Neural crest cell (in vitro differentiated cells): ENCODE data around the gene ERC1. TPM values are rescaled to one million over a fixed set of nuclear protein-coding genes. Genes with fewer than 3 reads are reported as not detected.

ENCODE experiments used
- DNase-seq: peaks from one replicate; pipeline ENCODE4 v3.0.0; 2021; ENCODE audit warnings: low read depth, mixed read lengths, low spot score
- H3K27ac Mint-ChIP-seq: one replicate; pipeline ENCODE4 v1.8.0; 2021; ENCODE audit warnings: mild to moderate bottlenecking, mixed read lengths; ENCODE audit not compliant: unreplicated experiment
- H3K27me3 Mint-ChIP-seq: 2 replicates; pipeline ENCODE4 v1.8.0; 2021; ENCODE audit warnings: low read depth, mild to moderate bottlenecking, mixed read lengths
- H3K36me3 Mint-ChIP-seq: 2 replicates; pipeline ENCODE4 v1.8.0; 2021; ENCODE audit warnings: low read depth, mild to moderate bottlenecking, mixed read lengths
- H3K4me1 Mint-ChIP-seq: 2 replicates; pipeline ENCODE4 v1.8.0; 2021; ENCODE audit warnings: mixed read lengths
- H3K4me3 Mint-ChIP-seq: one replicate; pipeline ENCODE4 v1.8.0; 2021; ENCODE audit warnings: mild to moderate bottlenecking, mixed read lengths
- H3K9me3 Mint-ChIP-seq: 2 replicates; pipeline ENCODE4 v1.8.0; 2021; ENCODE audit warnings: mixed read lengths
- CTCF ChIP-seq: fragments of 200-600 bp; sonication (generic); conservative IDR thresholded peaks from 2 replicates; pipeline ENCODE4 v1.5.0; 2021; ENCODE audit warnings: antibody characterized with exemption, mild to moderate bottlenecking
- total RNA-seq: library from RNA; stranded (reverse); gene quantifications from 2 replicates; pipeline ENCODE4 v1.2.1, GENCODE V29; 2021

The ERC1 gene
- total RNA-seq, 1 donor from 2014 or later: 38.9 TPM

- no peak for DNase-seq
- Mint-ChIP-seq H3K4me1 (peaks cover 15% of the 10 kb centered on the region), H3K4me3 (no peak overlapping the region), H3K27ac (no peak overlapping the region), H3K27me3 (no peaks in the 10 kb centered on the region), H3K9me3 (no peaks in the 10 kb centered on the region), H3K36me3 (no peaks in the 10 kb centered on the region)
- no peak for TF ChIP-seq CTCF
Measured at GRCh38 chr12:1277905-1278304, 286.9 kb downstream of the ERC1 start.

GRCh38 chr12:1279050-1279449 lies 288.0 kb downstream of the ERC1 start:
- H3K9me3 Mint-ChIP-seq: no peaks in the 10 kb centered on the region

GRCh38 chr12:1280059-1280458 lies 289.0 kb downstream of the ERC1 start:
- no peak for DNase-seq
- H3K36me3 Mint-ChIP-seq: peaks cover 3% of the 10 kb centered on the region
- no peak overlapping the region for H3K4me3 Mint-ChIP-seq
- no peaks in the 10 kb centered on the region for H3K27me3 Mint-ChIP-seq
- H3K27ac Mint-ChIP-seq: no peak overlapping the region
- H3K9me3 Mint-ChIP-seq: no peaks in the 10 kb centered on the region
- H3K4me1 Mint-ChIP-seq: peaks cover 21% of the 10 kb centered on the region
- no peak for TF ChIP-seq CTCF

More at GRCh38 chr12:1279050-1279449, 288.0 kb downstream of the ERC1 start:
- Mint-ChIP-seq H3K27me3 (no peaks in the 10 kb centered on the region), H3K36me3 (peaks cover 3% of the 10 kb centered on the region), H3K27ac (no peak overlapping the region), H3K4me1 (peaks cover 19% of the 10 kb centered on the region), H3K4me3 (no peak overlapping the region)
- no peak for DNase-seq
- TF ChIP-seq CTCF: peak; percentile 56

- H3K9me3 Mint-ChIP-seq: no peaks in the 10 kb centered on the region
- no peak overlapping the region for H3K27ac Mint-ChIP-seq
- peaks cover 21% of the 10 kb centered on the region for H3K4me1 Mint-ChIP-seq
- no peak for DNase-seq
- no peak overlapping the region for H3K4me3 Mint-ChIP-seq
- H3K36me3 Mint-ChIP-seq: peaks cover 3% of the 10 kb centered on the region
- no peaks in the 10 kb centered on the region for H3K27me3 Mint-ChIP-seq
- no peak for TF ChIP-seq CTCF
Measured at GRCh38 chr12:1281683-1282366, 290.8 kb downstream of the ERC1 start.

DNA sequence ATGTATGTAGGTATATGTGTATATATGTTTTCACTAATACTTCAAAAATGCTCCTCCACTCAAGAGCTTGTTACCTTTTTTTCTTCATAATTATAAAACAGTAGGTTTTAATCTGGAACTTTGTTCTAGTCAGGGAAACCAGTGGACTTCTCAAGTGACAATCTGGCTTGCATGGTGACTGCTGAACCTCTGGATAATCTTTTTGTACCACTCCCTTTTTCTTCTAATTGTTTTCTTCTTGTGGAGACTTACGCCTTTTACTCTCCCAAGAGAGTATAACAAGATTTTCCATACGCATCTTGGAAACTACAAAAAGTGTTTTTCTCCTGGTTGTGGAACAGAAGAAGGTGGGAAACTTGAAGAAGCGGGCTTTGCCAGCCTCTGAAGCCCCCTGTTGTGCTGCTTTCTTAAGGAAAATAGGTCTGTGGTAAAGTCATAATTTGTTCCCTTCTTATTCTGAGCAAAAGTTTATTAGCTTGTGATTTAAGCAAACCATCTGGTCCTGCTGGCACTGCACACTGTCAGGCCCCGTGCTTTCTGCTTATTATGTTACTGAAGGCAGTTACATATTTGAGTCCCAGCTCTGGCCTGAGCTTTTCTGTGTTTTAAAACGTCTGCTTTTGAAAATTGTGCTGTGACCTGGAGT lies 291.8 kb downstream of the ERC1 start:
- H3K4me3 Mint-ChIP-seq: no peak overlapping the region
- no peak overlapping the region for H3K27ac Mint-ChIP-seq
- no peaks in the 10 kb centered on the region for H3K27me3 Mint-ChIP-seq
- peaks cover 3% of the 10 kb centered on the region for H3K36me3 Mint-ChIP-seq
- no peak for DNase-seq
- no peaks in the 10 kb centered on the region for H3K9me3 Mint-ChIP-seq
- no peak for TF ChIP-seq CTCF
- H3K4me1 Mint-ChIP-seq: peaks cover 20% of the 10 kb centered on the region
